Fibroblast of lung (primary cell): ENCODE data around the gene CDIP1. TPM values are rescaled to one million over a fixed set of nuclear protein-coding genes. Genes with fewer than 3 reads are reported as not detected.

Experiments used
- DNase-seq, 2 donors: peaks; one replicate each; pipeline versions ENCODE4 v3.0.0 to v3.0.0-alpha.2; 2010; ENCODE audit warnings: low read depth in 2 of 2
- H2AFZ ChIP-seq: 2 replicates; pipeline ENCODE4 v1.5.1; 2012; ENCODE audit warnings: low read length, control low read depth, inconsistent platforms
- H3K27ac ChIP-seq: 2 replicates; pipeline ENCODE4 v1.5.1; 2011; ENCODE audit warnings: low read length, control low read depth; ENCODE audit not compliant: insufficient read depth
- H3K27me3 ChIP-seq: 2 replicates; pipeline ENCODE4 v1.5.1; 2011; ENCODE audit warnings: mild to moderate bottlenecking, low read length; ENCODE audit not compliant: control insufficient read depth, insufficient read depth
- H3K36me3 ChIP-seq: 2 replicates; pipeline ENCODE4 v1.5.1; 2011; ENCODE audit warnings: low read length; ENCODE audit not compliant: control insufficient read depth, insufficient read depth
- H3K4me1 ChIP-seq: 2 replicates; pipeline ENCODE4 v1.5.1; 2011; ENCODE audit warnings: low read length; ENCODE audit not compliant: control insufficient read depth, insufficient read depth; ENCODE audit errors: extremely low read depth
- H3K4me2 ChIP-seq: 2 replicates; pipeline ENCODE4 v1.5.1; 2011; ENCODE audit warnings: low read length, control low read depth; ENCODE audit not compliant: insufficient read depth; ENCODE audit errors: extremely low read depth
- H3K4me3 ChIP-seq, 4 experiments: fragments of 200-600 bp in 1 of 4; sonication (generic) in 1 of 4; replicated peaks in 1 of 4; 2 replicates each; pipeline ENCODE4 v1.5.1; 2011 to 2016; ENCODE audit warnings: low read length in 4 of 4, low read depth in 3 of 4, mild to moderate bottlenecking in 3 of 4, control low read depth in 2 of 4, inconsistent platforms in 1 of 4, mixed read lengths in 1 of 4; ENCODE audit not compliant: insufficient read depth in 1 of 4; ENCODE audit errors: control extremely low read depth in 1 of 4
- H3K79me2 ChIP-seq: 2 replicates; pipeline ENCODE4 v1.5.1; 2012; ENCODE audit warnings: mild to moderate bottlenecking, low read length, inconsistent platforms; ENCODE audit not compliant: control insufficient read depth, insufficient read depth
- H3K9ac ChIP-seq: 2 replicates; pipeline ENCODE4 v1.5.1; 2011; ENCODE audit warnings: mild to moderate bottlenecking, low read length, control low read depth; ENCODE audit not compliant: insufficient read depth
- H3K9me3 ChIP-seq: 2 replicates; pipeline ENCODE4 v1.5.1; 2012; ENCODE audit warnings: low read depth, low read length; ENCODE audit not compliant: control insufficient read depth, insufficient read depth
- H4K20me1 ChIP-seq: 2 replicates; pipeline ENCODE4 v1.5.1; 2011; ENCODE audit warnings: low read length; ENCODE audit not compliant: control insufficient read depth, insufficient read depth; ENCODE audit errors: extremely low read depth
- CTCF ChIP-seq, 2 donors: IDR thresholded peaks in 1 of 2; conservative IDR thresholded peaks in 1 of 2; 1 replicate in 1 of 2; 2 replicates in 1 of 2; pipeline ENCODE4 v1.5.1; 2011 to 2012; ENCODE audit warnings: low read length in 2 of 2, control low read depth in 1 of 2, inconsistent platforms in 1 of 2, low read depth in 1 of 2, mild to moderate bottlenecking in 1 of 2
- EZH2 ChIP-seq: IDR thresholded peaks from 2 replicates; pipeline ENCODE4 v1.5.1; 2012; ENCODE audit warnings: low read length, control low read depth, mild to moderate bottlenecking; ENCODE audit errors: missing control alignments
- polyA plus RNA-seq, 2 donors: library from polyadenylated mRNA; depleted of rRNA in 1 of 2; stranded (reverse) in 1 of 2; unstranded in 1 of 2; fragments of >200 nt; gene quantifications; 2 replicates each; pipeline ENCODE4 v1.2.1, GENCODE V29; 2011 to 2012; ENCODE audit warnings: missing spikeins in 1 of 2
- total RNA-seq: library from RNA; depleted of rRNA; stranded (reverse); fragments of >200 nt; gene quantifications from 2 replicates; pipeline ENCODE4 v1.2.1, GENCODE V29; 2014

CDIP1 gene
- total and polyA plus RNA-seq, 2 donors (not counting 1 experiment from before 2014, with no cell fraction given): 6.3 to 12.2 TPM

DNA sequence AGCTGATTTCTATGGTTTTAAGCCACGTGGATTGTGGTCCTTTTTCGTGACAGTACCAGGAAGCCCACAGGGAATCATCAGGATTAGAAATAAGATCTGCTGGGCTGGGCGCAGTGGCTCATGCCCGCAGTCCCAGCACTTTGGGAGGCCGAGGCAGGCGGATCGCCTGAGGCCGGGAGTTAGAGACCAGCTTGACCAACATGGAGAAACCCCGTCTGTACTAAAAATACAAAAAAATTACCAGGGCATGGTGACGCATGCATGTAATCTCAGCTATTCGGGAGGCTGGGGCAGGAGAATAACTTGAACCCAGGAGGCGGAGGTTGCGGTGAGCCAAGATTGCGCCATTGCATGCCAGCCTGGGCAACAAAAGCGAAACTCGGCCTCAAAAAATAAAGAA lies 70.7 kb downstream of the CDIP1 start:
- Histone ChIP-seq H3K9me3 (no peaks in the 10 kb centered on the region), H2AFZ (no peak overlapping the region), H3K36me3 (peaks cover 13% of the 10 kb centered on the region), H3K9ac (no peak overlapping the region), H4K20me1 (no peaks in the 10 kb centered on the region), H3K27ac (no peak overlapping the region), H3K27me3 (no peaks in the 10 kb centered on the region), H3K79me2 (no peaks in the 10 kb centered on the region), H3K4me1 (peaks cover 6% of the 10 kb centered on the region), H3K4me2 (no peak overlapping the region), H3K4me3 (no peak overlapping the region)
- no peak for DNase-seq
- TF ChIP-seq EZH2: no peak
- no peak for TF ChIP-seq CTCF (conservative IDR thresholded peaks at IDR 0.05 in 1 of 2, IDR thresholded peaks at IDR 0.05 in 1 of 2; ENCODE audit: low read depth in 1 of 2, low read length in 2 of 2)

GRCh38 chr16:4465977-4466779 lies 72.4 kb downstream of the CDIP1 start:
- Histone ChIP-seq H3K4me2 (no peak overlapping the region), H2AFZ (no peak overlapping the region), H3K4me3 (no peak overlapping the region), H3K79me2 (no peaks in the 10 kb centered on the region), H3K36me3 (peaks cover 16% of the 10 kb centered on the region), H3K27me3 (no peaks in the 10 kb centered on the region), H3K9me3 (no peaks in the 10 kb centered on the region), H3K9ac (no peak overlapping the region), H4K20me1 (no peaks in the 10 kb centered on the region), H3K27ac (no peak overlapping the region), H3K4me1 (peaks cover 6% of the 10 kb centered on the region)
- no peak for DNase-seq
- no peak for TF ChIP-seq CTCF (conservative IDR thresholded peaks at IDR 0.05 in 1 of 2, IDR thresholded peaks at IDR 0.05 in 1 of 2; ENCODE audit: low read depth in 1 of 2, low read length in 2 of 2)
- TF ChIP-seq EZH2: no peak

GRCh38 chr16:4463522-4464163 lies 74.9 kb downstream of the CDIP1 start:
- TF ChIP-seq EZH2 (no peak), CTCF (conservative IDR thresholded peaks at IDR 0.05 in 1 of 2, IDR thresholded peaks at IDR 0.05 in 1 of 2; ENCODE audit: low read depth in 1 of 2, low read length in 2 of 2) (no peak)
- no peak overlapping the region for H2AFZ ChIP-seq
- H3K79me2 ChIP-seq: no peaks in the 10 kb centered on the region
- no peaks in the 10 kb centered on the region for H4K20me1 ChIP-seq
- H3K9ac ChIP-seq: peak overlapping the region; percentile 24
- H3K4me1 ChIP-seq: peaks cover 10% of the 10 kb centered on the region
- no peak overlapping the region for H3K4me2 ChIP-seq
- no peak overlapping the region for H3K4me3 ChIP-seq
- peaks cover 16% of the 10 kb centered on the region for H3K36me3 ChIP-seq
- DNase-seq: peak in 1 of 2 donors; percentile 5
- H3K27ac ChIP-seq: peak overlapping the region; percentile 80
- no peaks in the 10 kb centered on the region for H3K27me3 ChIP-seq
- no peaks in the 10 kb centered on the region for H3K9me3 ChIP-seq
